VCaP (cell line): Measurements from ENCODE around the gene ZNF444.

Experiments used
- H3K27ac ChIP-seq: fragments of 450-650 bp; 2 replicates; pipeline ENCODE4 v1.5.1; 2017
- CTCF ChIP-seq: fragments of 450-650 bp; conservative IDR thresholded peaks from 2 replicates; pipeline ENCODE4 v1.5.1; 2017; ENCODE audit warnings: mild to moderate bottlenecking, moderate library complexity

ZNF444 gene

GRCh38 chr19:56109226-56109625 is 31.9 kb upstream of the ZNF444 start:
- TF ChIP-seq CTCF = no peak
- peak overlapping the region; percentile 75; the same call in 1 of the 2 replicates for H3K27ac ChIP-seq

DNA sequence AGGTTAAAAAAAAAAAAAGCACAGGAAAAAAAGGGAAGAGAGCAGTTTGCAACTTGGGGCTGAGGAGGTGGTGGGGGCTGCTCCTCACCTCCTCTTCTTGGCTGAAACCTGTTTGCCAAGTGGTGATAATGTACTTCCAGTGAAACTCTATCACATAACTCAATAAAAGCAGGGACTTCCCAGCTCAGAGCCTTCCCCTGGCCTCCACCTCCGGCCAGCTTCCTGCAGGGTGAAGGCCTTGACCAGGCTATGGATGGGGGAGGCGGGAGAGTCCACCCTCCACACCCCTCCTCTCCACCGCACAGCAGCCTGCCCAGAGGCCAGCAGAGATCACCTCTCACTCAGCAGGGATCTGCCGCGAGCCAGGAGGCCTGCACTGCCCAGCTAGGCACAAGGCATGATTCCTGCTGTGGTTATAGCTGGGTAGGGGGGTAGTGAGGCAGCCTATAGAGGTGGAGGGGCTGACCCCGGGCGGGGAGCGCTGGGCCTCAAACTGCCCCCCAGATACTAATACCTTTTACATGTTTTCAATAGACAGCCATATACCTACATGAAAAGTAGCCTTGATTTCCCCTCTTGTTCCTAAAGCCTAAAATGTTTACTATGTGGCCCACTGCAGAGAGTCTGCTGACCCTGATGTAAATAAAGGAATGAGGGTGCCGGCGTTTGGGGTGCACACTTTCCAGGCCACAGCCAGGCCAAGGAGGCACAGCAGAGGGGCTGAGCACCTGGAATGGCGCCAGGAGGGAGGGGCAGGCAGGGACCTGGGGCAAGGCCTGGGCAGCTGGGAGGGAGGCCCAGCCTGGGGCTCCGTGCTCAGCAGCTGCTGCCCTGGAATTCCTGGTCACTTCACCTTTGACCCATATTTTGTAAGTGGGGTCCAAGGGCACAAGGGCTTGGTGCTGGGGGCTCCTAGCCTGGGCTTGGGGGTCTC is 30.3 kb upstream of the ZNF444 start:
- no peak for TF ChIP-seq CTCF
- peak overlapping the region; percentile 75 for H3K27ac ChIP-seq

GRCh38 chr19:56111601-56112312 is 29.3 kb upstream of the ZNF444 start:
- TF ChIP-seq CTCF = no peak
- H3K27ac ChIP-seq = peak overlapping the region; percentile 75

GRCh38 chr19:56112313-56112709 is 28.8 kb upstream of the ZNF444 start:
- peak overlapping the region; percentile 75 for H3K27ac ChIP-seq
- TF ChIP-seq CTCF = no peak

GRCh38 chr19:56113074-56113632 is 27.9 kb upstream of the ZNF444 start:
- peak overlapping the region; percentile 75; the same call in 1 of the 2 replicates for H3K27ac ChIP-seq
- TF ChIP-seq CTCF = no peak

- peak overlapping the region; percentile 75; the same call in 1 of the 2 replicates for H3K27ac ChIP-seq
- TF ChIP-seq CTCF = no peak
These were observed 26.9 kb upstream of the ZNF444 start for GRCh38 chr19:56114051-56114777.
